Subcutaneous abdominal adipose tissue (tissue), 5 donors: ENCODE measurements around the gene MAF.

Experiments
- H3K27ac ChIP-seq: one replicate; pipeline ENCODE4 v1.7.0; 2013; ENCODE audit warnings: low read depth, mild to moderate bottlenecking, inconsistent platforms, low read length, moderate library complexity
- H3K27me3 ChIP-seq, 5 donors: one replicate each; pipeline ENCODE4 v1.7.0; 2013; ENCODE audit warnings: low read length in 5 of 5, inconsistent platforms in 1 of 5; ENCODE audit not compliant: control insufficient read depth in 5 of 5, insufficient read depth in 4 of 5
- H3K36me3 ChIP-seq, 5 donors: one replicate each; pipeline ENCODE4 v1.7.0; 2013; ENCODE audit warnings: low read length in 5 of 5; ENCODE audit not compliant: control insufficient read depth in 5 of 5, insufficient read depth in 5 of 5
- H3K4me1 ChIP-seq, 5 donors: one replicate each; pipeline ENCODE4 v1.7.0; 2013; ENCODE audit warnings: low read length in 5 of 5, mild to moderate bottlenecking in 3 of 5, moderate library complexity in 1 of 5; ENCODE audit not compliant: control insufficient read depth in 5 of 5, insufficient read depth in 5 of 5
- H3K4me3 ChIP-seq, 5 donors: one replicate each; pipeline ENCODE4 v1.7.0; 2013; ENCODE audit warnings: low read length in 5 of 5, low read depth in 1 of 5
- H3K9ac ChIP-seq, 5 donors: one replicate each; pipeline ENCODE4 v1.7.0; 2013; ENCODE audit warnings: low read length in 5 of 5, mild to moderate bottlenecking in 4 of 5, moderate library complexity in 3 of 5
- H3K9me3 ChIP-seq, 5 donors: one replicate each; pipeline ENCODE4 v1.7.0; 2013; ENCODE audit warnings: low read length in 5 of 5; ENCODE audit not compliant: control insufficient read depth in 5 of 5
- donor health status: healthy.
- donor health status: healthy.
- donor health status: healthy.
- donor health status: healthy.
- donor health status: healthy.

Gene MAF

DNA sequence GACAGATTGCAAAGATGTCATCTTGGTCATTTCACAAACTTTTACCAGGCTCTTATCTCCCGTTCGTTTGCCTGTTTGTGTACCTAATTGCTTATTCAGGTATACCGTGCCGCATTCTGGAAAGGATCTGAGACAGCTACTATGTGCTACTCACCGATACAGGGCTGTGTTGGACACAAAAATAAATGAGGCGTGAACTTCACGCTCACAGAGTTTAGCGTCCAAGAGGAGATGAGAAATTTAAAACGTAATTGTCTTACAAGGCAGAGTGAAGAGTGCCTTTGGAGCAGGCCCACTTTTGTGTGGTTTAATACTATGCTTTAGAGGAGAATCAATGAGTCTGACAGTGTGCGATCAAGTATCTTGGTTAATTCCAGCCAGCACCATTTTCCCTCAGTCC is 26.7 kb downstream of the MAF start:
- Histone ChIP-seq H3K27me3 (no peaks in the 10 kb centered on the region), H3K27ac (no peak overlapping the region), H3K9me3 (peaks cover 0 to 3% (median 0%) of the 10 kb centered on the region in 5 donors), H3K4me3 (no peak overlapping the region), H3K9ac (no peak overlapping the region), H3K4me1 (peaks cover 0 to 17% (median 12%) of the 10 kb centered on the region in 5 donors), H3K36me3 (no peaks in the 10 kb centered on the region)

GRCh38 chr16:79573071-79573470 is 27.5 kb downstream of the MAF start:
- H3K36me3 ChIP-seq, result no peaks in the 10 kb centered on the region
- H3K27ac ChIP-seq, result no peak overlapping the region
- H3K9me3 ChIP-seq, result peaks cover 0 to 3% (median 0%) of the 10 kb centered on the region in 5 donors
- peaks cover 0 to 17% (median 12%) of the 10 kb centered on the region in 5 donors for H3K4me1 ChIP-seq
- no peaks in the 10 kb centered on the region for H3K27me3 ChIP-seq
- no peak overlapping the region for H3K4me3 ChIP-seq
- no peak overlapping the region for H3K9ac ChIP-seq

DNA sequence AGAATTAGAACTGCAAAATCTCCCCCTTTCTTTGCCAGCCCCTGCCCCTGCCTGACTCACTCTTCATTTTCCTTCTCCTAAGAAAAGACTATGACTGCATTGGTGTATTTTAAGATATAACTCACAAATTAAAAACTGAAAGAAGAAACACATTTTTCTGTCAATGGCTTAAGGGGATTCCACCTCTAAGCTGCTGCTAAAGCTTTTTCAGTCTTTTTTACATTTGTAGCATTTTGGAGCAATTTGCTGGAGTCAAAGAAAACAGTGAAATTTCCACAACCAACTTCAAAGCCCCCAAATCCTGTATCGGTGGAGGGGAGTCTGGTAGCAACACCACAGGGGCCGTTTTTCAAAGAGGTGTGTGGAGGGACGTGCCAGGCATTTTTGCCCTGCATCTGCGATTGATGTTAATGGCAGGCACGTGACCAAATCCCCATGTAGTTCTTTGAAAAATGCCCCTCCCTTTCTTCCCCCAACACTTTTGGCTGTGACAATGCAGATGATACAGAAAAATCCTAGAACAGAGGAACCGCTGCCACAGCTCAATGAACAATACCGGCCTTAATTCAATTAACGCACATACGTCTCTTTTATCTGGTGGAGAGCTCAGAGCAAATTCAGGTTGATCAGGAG is 28.5 kb downstream of the MAF start:
- Histone ChIP-seq H3K9ac (no peak overlapping the region), H3K27me3 (no peaks in the 10 kb centered on the region), H3K36me3 (no peaks in the 10 kb centered on the region), H3K4me1 (peaks cover 0 to 17% (median 12%) of the 10 kb centered on the region in 5 donors), H3K4me3 (peak overlapping the region in 4 of 5 donors; percentile 37 to 56 (median 54)), H3K27ac (no peak overlapping the region), H3K9me3 (peaks cover 0 to 3% (median 0%) of the 10 kb centered on the region in 5 donors)

DNA sequence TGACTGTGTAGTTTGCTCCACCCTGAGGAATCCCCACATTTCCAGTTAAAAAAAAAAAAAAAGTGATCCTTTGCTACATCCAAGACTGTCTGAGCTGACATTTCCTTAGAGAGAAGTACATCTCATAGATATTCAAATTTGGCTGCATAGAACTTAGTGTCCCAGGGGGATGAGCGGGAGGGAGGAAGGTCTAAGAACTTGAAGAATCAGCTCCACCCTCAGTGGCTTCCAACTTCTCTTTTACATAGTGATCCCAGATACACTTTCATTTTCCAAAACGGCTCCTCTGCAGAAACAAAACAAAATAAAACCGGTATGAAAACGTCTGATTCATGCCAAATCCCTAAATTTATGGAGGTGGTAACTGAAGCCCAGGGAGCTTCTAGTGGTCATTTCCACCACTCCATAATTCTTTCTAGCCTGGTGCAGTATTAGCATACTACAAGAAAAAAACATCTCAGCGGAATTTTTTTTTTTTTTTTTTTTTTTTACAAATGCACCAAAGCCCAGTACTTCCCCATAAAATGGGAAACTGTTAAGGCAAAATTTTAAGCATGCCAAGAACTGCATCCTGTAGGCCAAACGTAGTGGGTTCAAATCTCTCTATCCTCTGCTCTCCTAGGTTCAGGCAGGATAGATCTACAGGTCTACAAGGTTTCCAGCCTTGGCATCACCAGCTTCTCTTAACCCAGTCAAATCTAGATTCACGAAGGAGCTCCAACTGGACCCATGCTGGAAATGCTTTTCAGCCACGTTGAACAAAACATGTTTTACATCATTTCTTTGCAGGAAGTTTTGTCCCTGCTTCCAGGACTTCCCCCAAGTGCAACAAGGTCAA is 29.3 kb downstream of the MAF start:
- Histone ChIP-seq H3K9ac (no peak overlapping the region), H3K4me3 (peak overlapping the region; percentile 43 to 60 (median 55)), H3K9me3 (peaks cover 0 to 3% (median 0%) of the 10 kb centered on the region in 5 donors), H3K27me3 (no peaks in the 10 kb centered on the region), H3K36me3 (no peaks in the 10 kb centered on the region), H3K4me1 (peaks cover 0 to 17% (median 12%) of the 10 kb centered on the region in 5 donors), H3K27ac (no peak overlapping the region)

GRCh38 chr16:79564671-79565107 is 35.8 kb downstream of the MAF start:
- Histone ChIP-seq H3K9ac (no peak overlapping the region), H3K9me3 (no peaks in the 10 kb centered on the region), H3K4me3 (no peak overlapping the region), H3K27ac (no peak overlapping the region), H3K4me1 (peaks cover 5 to 23% (median 11%) of the 10 kb centered on the region in 5 donors), H3K27me3 (no peaks in the 10 kb centered on the region), H3K36me3 (no peaks in the 10 kb centered on the region)

- Histone ChIP-seq H3K9me3 (no peaks in the 10 kb centered on the region), H3K27ac (no peak overlapping the region), H3K27me3 (no peaks in the 10 kb centered on the region), H3K4me1 (peaks cover 5 to 23% (median 11%) of the 10 kb centered on the region in 5 donors), H3K36me3 (no peaks in the 10 kb centered on the region), H3K4me3 (no peak overlapping the region), H3K9ac (no peak overlapping the region)
These were observed 36.6 kb downstream of the MAF start for GRCh38 chr16:79563921-79564320.

GRCh38 chr16:79562166-79562823 is 38.2 kb downstream of the MAF start:
- H3K4me1 ChIP-seq, result peaks cover 5 to 23% (median 11%) of the 10 kb centered on the region in 5 donors
- H3K4me3 ChIP-seq, result no peak overlapping the region
- no peak overlapping the region for H3K27ac ChIP-seq
- no peaks in the 10 kb centered on the region for H3K36me3 ChIP-seq
- no peaks in the 10 kb centered on the region for H3K9me3 ChIP-seq
- H3K9ac ChIP-seq, result no peak overlapping the region
- no peaks in the 10 kb centered on the region for H3K27me3 ChIP-seq

DNA sequence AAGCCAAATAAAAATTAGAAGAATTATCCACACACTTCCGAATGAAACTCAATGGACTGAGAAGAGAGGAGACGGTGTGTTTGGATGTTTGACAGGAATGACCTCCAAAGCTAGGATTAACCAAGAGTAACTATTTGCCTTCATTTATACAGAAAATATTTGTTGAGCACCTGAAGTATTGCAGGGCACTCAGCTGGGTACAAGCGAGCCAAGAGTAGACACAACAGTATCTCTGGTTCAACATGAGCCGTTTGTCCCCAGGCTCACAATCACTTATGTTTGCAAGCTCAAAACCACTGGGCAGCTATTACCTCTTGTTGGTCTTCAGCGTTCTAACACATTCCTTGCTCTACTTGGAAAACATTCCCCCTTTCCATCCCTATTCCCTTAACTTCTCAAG is 38.8 kb downstream of the MAF start:
- H3K4me1 ChIP-seq, result peaks cover 5 to 23% (median 11%) of the 10 kb centered on the region in 5 donors
- no peaks in the 10 kb centered on the region for H3K36me3 ChIP-seq
- H3K27ac ChIP-seq, result no peak overlapping the region
- no peak overlapping the region for H3K9ac ChIP-seq
- H3K9me3 ChIP-seq, result no peaks in the 10 kb centered on the region
- no peaks in the 10 kb centered on the region for H3K27me3 ChIP-seq
- H3K4me3 ChIP-seq, result no peak overlapping the region

GRCh38 chr16:79560923-79561322 is 39.6 kb downstream of the MAF start:
- H3K9ac ChIP-seq, result no peak overlapping the region
- H3K27ac ChIP-seq, result no peak overlapping the region
- H3K36me3 ChIP-seq, result no peaks in the 10 kb centered on the region
- peaks cover 5 to 23% (median 11%) of the 10 kb centered on the region in 5 donors for H3K4me1 ChIP-seq
- H3K4me3 ChIP-seq, result peak overlapping the region in 1 of 5 donors; percentile 2
- H3K9me3 ChIP-seq, result peaks cover 0 to 3% (median 0%) of the 10 kb centered on the region in 5 donors
- no peaks in the 10 kb centered on the region for H3K27me3 ChIP-seq
